Neural cell (in vitro differentiated cells): ENCODE results near the gene NMT1. TPM values are rescaled to one million over a fixed set of nuclear protein-coding genes. Genes with fewer than 3 reads are reported as not detected.

Source experiments
- H2AFZ ChIP-seq: fragments of 200-600, 300-800 bp; sonication (generic), shearing (Covaris generic); 2 replicates; pipeline ENCODE4 v1.6.0; 2014; ENCODE audit warnings: low read depth, mild to moderate bottlenecking, antibody characterized with exemption, low read length, moderate library complexity
- H3F3A ChIP-seq: fragments of 200-600 bp; shearing (Covaris generic); 2 replicates; pipeline ENCODE4 v1.6.1; 2016; ENCODE audit warnings: mild to moderate bottlenecking, moderate library complexity, mixed read lengths, antibody characterized with exemption, low read length; ENCODE audit not compliant: insufficient read depth, poor library complexity, severe bottlenecking
- H3K27ac ChIP-seq: fragments of 200-600, 300-800 bp; sonication (generic), shearing (Covaris generic); 2 replicates; pipeline ENCODE4 v1.5.1; 2014; ENCODE audit warnings: mild to moderate bottlenecking, low read length, moderate library complexity
- H3K27me3 ChIP-seq: fragments of 300-800, 200-600 bp; sonication (generic), shearing (Covaris generic); 2 replicates; pipeline ENCODE4 v1.6.0; 2014; ENCODE audit warnings: mild to moderate bottlenecking, low read depth, low read length, moderate library complexity; ENCODE audit not compliant: insufficient read depth
- H3K36me3 ChIP-seq: fragments of 300-800, 200-600 bp; sonication (generic), shearing (Covaris generic); 2 replicates; pipeline ENCODE4 v1.5.1; 2014; ENCODE audit warnings: mild to moderate bottlenecking, antibody characterized with exemption, low read length, moderate library complexity; ENCODE audit not compliant: insufficient read depth
- H3K4me2 ChIP-seq: fragments of 300-800, 200-600 bp; sonication (generic), shearing (Covaris generic); 2 replicates; pipeline ENCODE4 v1.6.0; 2014; ENCODE audit warnings: mild to moderate bottlenecking, low read length
- H3K4me3 ChIP-seq: fragments of 300-800, 200-600 bp; sonication (generic), shearing (Covaris generic); 2 replicates; pipeline ENCODE4 v1.5.1; 2014; ENCODE audit warnings: mild to moderate bottlenecking, low read length, moderate library complexity
- H3K79me2 ChIP-seq: fragments of 200-600 bp; shearing (Covaris generic); replicated peaks from 2 replicates; pipeline ENCODE4 v1.6.0; 2014; ENCODE audit warnings: mild to moderate bottlenecking, low read length, moderate library complexity; ENCODE audit not compliant: insufficient read depth
- H3K9ac ChIP-seq: fragments of 300-800, 200-600 bp; sonication (generic), shearing (Covaris generic); 2 replicates; pipeline ENCODE4 v1.6.1; 2016; ENCODE audit warnings: mild to moderate bottlenecking, low read length, mixed read lengths
- H3K9me2 ChIP-seq: fragments of 200-600 bp; shearing (Covaris generic); 2 replicates; pipeline ENCODE4 v1.6.1; 2016; ENCODE audit warnings: mild to moderate bottlenecking, low read length, mixed read lengths; ENCODE audit not compliant: insufficient read depth
- H3K9me3 ChIP-seq: fragments of 200-600, 300-800 bp; sonication (generic), shearing (Covaris generic); 2 replicates; pipeline ENCODE4 v1.6.1; 2016; ENCODE audit warnings: mild to moderate bottlenecking, mixed run types, low read length, moderate library complexity, mixed read lengths
- H4K20me1 ChIP-seq: fragments of 200-600 bp; shearing (Covaris generic); 2 replicates; pipeline ENCODE4 v1.6.1; 2016; ENCODE audit warnings: mild to moderate bottlenecking, mixed run types; ENCODE audit not compliant: insufficient read depth
- CTCF ChIP-seq: fragments of 450-650 bp; IDR thresholded peaks from 2 replicates; pipeline ENCODE4 v1.5.1; 2014; ENCODE audit warnings: antibody characterized with exemption, mild to moderate bottlenecking, moderate library complexity; ENCODE audit not compliant: poor library complexity, severe bottlenecking
- EP300 ChIP-seq: fragments of 450-650 bp; conservative IDR thresholded peaks from 2 replicates; pipeline ENCODE4 v1.6.1; 2014; ENCODE audit warnings: antibody characterized with exemption, mild to moderate bottlenecking, moderate library complexity; ENCODE audit not compliant: poor library complexity, severe bottlenecking
- EZH2 ChIP-seq: fragments of 200-600, 300-800 bp; shearing (Covaris generic), sonication (generic); IDR thresholded peaks from 2 replicates; pipeline ENCODE4 v1.6.1; 2014; ENCODE audit warnings: antibody characterized with exemption, low read length, borderline replicate concordance, mild to moderate bottlenecking; ENCODE audit not compliant: insufficient read depth, poor library complexity, severe bottlenecking
- POLR2AphosphoS5 ChIP-seq: IDR thresholded peaks from 2 replicates; pipeline ENCODE4 v1.6.1; 2012
- RAD21 ChIP-seq: fragments of 450-650 bp; conservative IDR thresholded peaks from 2 replicates; pipeline ENCODE4 v1.6.1; 2014; ENCODE audit warnings: antibody characterized with exemption, mild to moderate bottlenecking, moderate library complexity
- REST ChIP-seq: IDR thresholded peaks from 2 replicates; pipeline ENCODE4 v1.6.1; 2012; ENCODE audit warnings: borderline replicate concordance
- SMC3 ChIP-seq: fragments of 450-650 bp; conservative IDR thresholded peaks from 2 replicates; pipeline ENCODE4 v1.6.1; 2014; ENCODE audit warnings: antibody characterized with exemption, mild to moderate bottlenecking, moderate library complexity; ENCODE audit not compliant: poor library complexity
- TAF1 ChIP-seq: IDR thresholded peaks from 2 replicates; pipeline ENCODE4 v1.6.1; 2012; ENCODE audit warnings: low read depth
- polyA plus RNA-seq: library from polyadenylated mRNA; depleted of rRNA; stranded (reverse); fragments of >200 nt; gene quantifications from 2 replicates; pipeline ENCODE4 v1.2.3, GENCODE V29; 2014

The NMT1 gene
- polyA plus RNA-seq, 1 donor from 2014 or later, result 23.4 TPM

- Histone ChIP-seq H3K36me3 (no peaks in the 10 kb centered on the region), H3K9me3 (no peaks in the 10 kb centered on the region), H4K20me1 (no peaks in the 10 kb centered on the region), H3K9ac (no peak overlapping the region), H3K9me2 (no peaks in the 10 kb centered on the region), H3K4me3 (no peak overlapping the region), H3K27me3 (no peaks in the 10 kb centered on the region), H3K27ac (no peak overlapping the region), H3F3A (no peaks in the 10 kb centered on the region), H3K4me2 (no peak overlapping the region), H3K79me2 (no peaks in the 10 kb centered on the region), H2AFZ (no peak overlapping the region)
- peak; percentile 37 for TF ChIP-seq CTCF
- no peak for TF ChIP-seq RAD21
- peak; percentile 13 for TF ChIP-seq SMC3
- no peak for TF ChIP-seq POLR2AphosphoS5
- TF ChIP-seq TAF1, result no peak
- no peak for TF ChIP-seq EZH2
Measured at GRCh38 chr17:45096141-45096540, 35.0 kb downstream of the NMT1 start.

GRCh38 chr17:45096926-45097325 is 35.8 kb downstream of the NMT1 start:
- Histone ChIP-seq H3K27ac (no peak overlapping the region), H4K20me1 (no peaks in the 10 kb centered on the region), H3K9ac (no peak overlapping the region), H3K4me2 (no peak overlapping the region), H3K9me3 (no peaks in the 10 kb centered on the region), H2AFZ (no peak overlapping the region), H3K27me3 (no peaks in the 10 kb centered on the region), H3K4me3 (no peak overlapping the region), H3K79me2 (no peaks in the 10 kb centered on the region), H3K36me3 (no peaks in the 10 kb centered on the region), H3F3A (no peaks in the 10 kb centered on the region), H3K9me2 (no peaks in the 10 kb centered on the region)
- TF ChIP-seq EP300, result no peak
- TF ChIP-seq REST, result no peak
- no peak for TF ChIP-seq TAF1
- TF ChIP-seq SMC3, result no peak
